HG03135 (cell line): ENCODE data around the gene HSD11B2.

Source experiments
- ATAC-seq: cut with Tn5 transposase; IDR thresholded peaks from one replicate; pipeline ENCODE4 v1.9.1; 2021; ENCODE audit warnings: mild to moderate bottlenecking, moderate library complexity; ENCODE audit not compliant: unreplicated experiment

The HSD11B2 gene

DNA sequence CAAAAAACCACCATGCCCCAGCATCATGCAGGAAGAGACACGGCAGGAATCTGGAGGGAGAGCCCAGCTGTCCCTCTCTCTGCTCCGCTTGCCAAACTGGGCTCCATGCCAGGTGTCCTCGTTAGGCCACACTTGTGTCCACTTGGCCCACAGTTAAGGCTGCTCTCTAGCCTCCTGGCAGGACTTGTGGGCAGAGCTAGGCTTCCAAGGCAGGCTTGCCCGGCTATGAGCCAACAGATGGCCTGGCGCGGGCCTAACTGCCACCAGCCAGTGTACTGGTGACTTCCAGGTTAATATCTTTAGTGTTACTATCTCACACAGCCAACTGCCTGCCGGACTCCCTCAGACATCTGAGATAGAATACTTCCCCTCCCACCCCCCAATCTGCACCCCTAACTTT, 39.4 kb downstream of the HSD11B2 start:
- ATAC-seq: no peak

DNA sequence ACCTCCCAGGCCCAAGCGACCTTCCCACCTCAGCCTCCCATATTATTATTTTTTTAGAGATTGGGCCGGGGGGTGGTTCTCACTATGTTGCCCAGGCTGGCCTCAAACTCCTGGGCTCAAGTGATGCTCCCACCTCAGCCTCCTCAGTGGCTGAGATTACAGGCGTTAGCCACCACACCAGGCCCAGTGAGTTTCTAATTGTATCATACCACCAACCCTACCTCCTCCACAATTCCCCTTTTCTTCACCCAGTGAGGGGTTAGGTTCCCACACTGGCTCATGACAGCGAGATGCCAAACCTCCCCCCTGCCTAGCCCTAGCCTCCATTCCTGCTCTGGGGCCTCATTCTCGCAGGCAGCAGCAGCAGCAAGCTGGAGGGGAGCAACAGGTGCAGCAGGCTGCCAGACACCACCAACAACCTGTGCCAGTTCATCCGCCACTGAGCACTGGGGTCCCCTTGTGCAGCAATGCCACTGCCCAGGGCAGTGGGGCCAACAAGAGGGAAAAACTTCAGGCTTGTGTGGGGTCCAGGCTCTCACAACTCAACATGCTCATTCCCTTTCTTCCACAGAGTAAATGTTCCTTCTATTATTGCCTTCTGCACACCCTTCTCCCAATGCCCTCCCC, 41.0 kb downstream of the HSD11B2 start:
- ATAC-seq: no peak

DNA sequence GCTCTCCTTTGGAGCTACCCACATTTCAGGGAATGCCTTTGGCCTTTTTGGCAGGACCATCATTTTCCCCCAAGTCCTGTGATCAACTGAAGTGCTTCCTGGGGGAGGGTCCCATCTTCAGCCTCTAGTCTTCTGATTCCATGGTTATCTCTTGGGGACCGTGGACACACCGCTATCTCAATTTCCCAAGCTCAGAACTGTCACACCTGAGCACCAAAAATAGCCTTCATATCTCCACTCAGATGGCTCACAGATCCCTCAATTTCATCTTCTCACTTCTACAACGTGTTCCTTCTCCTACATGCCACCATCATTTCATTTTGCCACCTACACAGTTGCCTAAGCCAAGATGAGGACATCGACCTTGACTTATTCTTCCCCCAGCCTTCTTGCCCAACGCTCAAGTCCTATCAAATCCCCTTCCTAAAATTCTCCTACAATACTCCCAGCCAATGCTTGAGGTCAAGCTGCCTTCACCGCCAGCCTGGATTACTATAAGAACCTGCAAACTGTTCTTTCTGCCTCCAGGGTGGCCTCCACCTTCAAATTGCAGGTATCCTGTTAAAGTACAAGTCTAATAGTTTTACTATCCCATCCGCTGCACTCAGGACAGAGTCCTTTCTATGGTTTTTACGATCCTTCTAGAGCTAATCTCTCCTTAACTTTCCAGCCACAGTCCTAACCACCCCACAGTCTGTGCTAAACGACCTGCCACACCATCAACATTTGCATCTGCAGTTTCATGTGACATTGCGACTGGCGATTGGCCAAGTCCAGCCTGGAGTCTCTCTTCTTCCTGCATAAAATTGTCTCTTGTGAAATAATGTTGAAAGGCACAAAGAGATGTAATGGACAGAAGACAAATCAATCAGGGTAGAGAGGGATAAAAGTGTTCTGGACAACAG, 43.9 kb downstream of the HSD11B2 start:
- no peak for ATAC-seq

DNA sequence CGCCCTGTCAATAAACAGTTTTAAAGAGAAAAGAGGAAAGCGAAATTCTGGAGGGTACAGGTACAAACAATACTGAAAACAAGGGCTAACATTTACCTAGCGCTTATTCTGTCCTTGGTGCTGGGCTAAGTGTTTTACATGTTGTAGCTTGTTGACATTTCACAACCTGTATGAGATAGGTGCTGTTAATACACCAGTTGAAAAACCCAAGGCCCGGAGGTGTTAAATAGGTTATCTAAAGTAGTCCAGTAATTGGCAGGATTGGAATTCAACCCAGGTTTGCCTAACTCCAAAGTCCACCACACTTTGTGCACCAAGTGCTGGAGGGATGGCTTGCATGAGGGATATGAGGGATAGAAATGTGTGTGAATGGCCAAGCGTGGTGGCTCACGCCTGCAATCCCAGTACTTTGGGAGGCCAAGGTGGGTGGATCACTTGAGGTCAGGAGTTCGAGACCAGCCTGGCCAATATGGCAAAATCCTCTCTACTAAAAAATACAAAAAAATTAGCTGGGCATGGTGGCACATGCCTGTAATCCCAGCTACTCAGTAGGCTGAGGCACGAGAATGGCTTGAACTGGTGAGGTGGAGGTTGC, 47.1 kb downstream of the HSD11B2 start:
- ATAC-seq: no peak

DNA sequence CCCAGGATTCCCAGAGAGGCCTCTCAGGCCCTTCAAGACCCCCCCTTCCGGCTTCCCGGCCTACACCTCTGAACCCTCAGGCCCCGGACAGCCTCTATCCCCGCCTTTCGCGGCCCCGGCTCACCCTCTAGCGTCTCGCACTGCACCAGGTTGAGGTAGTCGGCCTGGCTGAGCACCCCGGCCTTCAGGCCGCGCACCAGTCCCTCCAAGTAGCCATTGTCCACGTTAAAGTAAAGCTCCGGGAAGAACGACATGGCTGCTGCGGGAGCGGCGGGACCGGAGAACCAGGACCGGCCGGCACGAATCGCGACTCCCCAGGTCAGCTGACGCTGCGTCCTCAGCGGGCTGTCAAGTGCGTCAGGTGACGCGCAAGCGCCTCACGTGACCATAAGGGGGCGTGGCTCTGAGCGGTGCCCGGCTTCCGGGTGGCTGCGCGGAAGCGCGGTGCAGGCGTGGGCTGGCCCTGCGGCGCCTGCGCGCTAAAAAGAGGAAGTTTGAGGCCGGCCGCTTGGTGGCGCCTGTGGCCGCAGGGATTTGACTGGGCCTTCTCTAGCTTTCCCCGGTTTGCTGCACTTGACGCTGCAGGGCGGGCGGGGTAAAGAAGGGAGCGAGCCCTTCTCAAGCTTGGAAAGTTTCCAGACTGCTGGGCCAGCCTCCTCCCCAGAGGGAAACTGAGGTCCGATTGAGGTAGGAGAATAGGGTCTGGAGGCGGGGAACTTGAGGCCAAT, 50.1 kb downstream of the HSD11B2 start, which contains the start of gene ATP6V0D1:
Gene ATP6V0D1 (minus strand): TSS at position 325 of the 728 bp plus-strand sequence. CDS start 71 bp downstream, at position 254.
- ATAC-seq: peak; percentile 92

DNA sequence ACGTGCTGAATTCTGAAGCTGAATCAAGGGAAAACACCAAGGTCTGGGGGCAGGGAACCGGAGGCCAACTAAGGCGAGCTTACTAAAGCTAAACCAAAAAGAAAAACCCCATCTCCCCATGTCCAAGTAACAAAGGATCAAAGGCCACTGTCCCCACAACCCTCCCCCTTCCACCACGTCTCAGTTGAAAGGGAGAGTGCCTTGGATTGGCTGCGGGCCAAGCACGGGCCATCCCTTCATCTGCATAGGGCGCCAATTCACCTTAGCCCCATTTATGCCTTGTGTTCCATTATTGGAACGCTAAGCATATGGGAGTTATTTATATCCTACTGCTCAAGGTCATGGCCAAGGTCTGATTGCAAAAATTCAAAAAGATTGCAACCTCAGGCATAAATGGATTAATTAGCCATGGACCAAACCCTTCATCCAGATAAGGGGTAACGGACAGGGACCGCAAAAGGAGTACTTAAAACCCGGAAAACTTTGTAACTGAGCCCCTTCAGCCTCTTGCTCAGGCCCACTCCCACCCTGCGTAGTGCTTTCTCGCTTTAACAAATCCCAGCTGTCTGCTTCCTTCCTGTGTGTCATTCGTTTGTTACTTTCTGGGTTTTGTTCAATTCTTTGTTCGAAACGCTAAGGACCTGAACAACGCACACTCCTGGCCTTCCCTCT, 50.8 kb downstream of the HSD11B2 start:
- ATAC-seq: no peak

DNA sequence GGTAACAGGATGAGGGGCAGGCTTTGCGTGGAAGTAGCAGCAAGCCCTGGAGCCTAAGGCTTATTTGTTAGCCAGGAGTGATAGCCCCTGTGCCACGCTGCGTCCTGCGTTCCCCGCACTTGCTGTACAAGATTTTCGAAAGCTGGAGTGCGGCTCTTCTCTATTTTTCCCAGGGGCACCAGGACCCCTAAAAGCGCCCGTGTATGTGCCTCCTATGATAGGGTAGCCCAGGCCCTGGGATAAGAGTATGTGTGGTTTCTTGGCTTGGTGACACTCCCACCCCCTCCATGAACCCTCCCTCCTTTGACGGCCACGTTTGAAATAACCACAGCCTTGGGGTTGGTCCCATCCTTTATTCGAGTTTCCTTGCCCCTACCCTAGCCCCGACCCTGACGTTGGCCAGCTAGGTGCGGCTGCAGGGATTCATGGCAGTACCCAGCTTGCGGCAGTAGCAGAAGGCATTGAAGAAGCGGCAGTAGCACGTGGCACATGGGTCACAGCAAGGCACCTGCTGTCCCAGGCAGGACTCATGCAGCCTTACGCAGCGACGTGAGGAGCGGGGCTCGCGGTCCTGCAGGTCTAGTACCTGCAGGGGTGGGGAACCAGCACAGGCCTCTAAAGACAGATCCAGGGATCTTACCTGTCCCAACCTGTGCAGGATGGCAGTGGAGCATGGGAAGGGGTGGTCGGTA, 51.5 kb downstream of the HSD11B2 start:
- ATAC-seq: no peak

DNA sequence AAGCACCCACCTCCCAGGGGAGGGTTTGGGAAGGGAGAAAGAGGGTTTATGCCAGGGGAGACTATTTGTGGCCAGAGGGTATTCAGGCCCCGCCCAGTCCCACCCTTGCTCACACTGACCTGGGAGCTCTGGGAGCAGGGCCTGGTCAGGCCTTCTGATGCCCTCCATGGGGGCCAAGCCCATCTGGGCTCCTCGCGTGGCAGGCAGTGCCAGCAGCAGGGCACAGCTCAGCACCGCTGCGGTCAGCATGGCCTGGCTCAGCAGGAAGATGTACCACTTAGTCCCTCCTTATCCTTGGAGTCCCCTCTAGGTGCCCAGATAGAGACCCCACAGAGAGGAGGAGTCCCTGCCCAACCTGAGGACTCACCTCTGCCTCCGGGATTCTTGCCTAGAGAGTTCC, 52.2 kb downstream of the HSD11B2 start, which contains the start of gene AGRP:
Gene AGRP (minus strand): TSS at position 398 of the 400 bp plus-strand sequence. CDS start 149 bp downstream, at position 249.
- ATAC-seq: no peak

DNA sequence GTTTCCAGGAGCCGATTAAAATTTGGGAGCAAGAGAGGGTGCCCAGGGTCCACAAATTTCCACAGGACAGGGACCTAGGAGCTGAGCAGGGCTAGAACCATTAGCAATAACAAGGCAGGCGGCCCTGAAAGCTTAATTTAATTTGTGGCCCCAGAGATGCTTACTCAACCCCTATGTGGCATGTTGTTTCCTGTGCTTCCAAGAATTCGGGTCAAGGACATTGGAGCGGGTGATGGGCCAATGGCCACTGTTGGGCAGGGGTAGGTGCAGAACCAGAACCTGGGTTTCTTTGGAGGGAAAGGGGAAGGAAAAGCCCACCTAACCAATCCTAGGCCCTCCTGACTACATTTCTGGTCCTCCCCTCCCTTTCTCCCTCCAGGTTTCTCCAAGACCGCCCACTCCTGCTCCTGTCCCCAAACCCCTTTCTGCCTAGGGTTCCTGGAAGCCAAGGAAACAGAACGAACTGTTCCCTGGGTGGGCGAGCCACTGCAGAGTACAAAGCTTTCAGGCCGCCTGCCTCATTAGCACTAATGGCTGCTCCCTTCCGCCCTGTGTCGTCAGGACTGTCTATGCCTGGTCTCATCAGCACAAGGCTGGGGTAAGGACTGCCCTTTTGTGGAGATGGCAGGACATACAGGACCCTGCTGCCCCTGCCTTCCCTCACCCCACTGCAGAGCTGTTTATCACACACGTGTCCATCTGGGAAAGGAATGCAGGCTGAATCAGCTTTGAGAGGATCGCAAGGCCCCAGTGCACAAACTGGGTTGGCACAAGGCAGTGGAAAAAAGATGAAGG, 53.0 kb downstream of the HSD11B2 start:
- no peak for ATAC-seq

DNA sequence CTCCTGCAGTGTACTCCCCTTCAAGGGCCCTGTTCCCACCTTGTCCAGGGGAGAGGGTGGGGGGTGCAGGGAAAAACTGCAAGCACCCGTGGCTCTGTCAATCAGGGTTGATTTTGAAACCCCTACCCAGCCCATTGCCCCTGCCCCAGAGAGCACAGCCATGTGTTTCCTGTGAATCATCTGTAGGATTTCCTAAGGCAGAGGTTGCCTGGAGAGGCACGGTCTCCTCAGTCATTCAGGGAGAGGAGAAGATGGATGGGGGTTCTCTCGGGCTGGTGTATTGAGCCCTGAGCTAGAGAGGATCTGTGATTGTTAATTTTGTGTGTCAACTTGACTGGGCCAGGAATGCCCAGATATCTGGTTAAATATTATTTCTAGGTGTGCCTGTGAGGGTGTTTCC, 55.9 kb downstream of the HSD11B2 start:
- ATAC-seq: no peak
